Prostate gland (tissue), 2 donors: ENCODE results near the gene KPNA1.

Experiments
- CTCF ChIP-seq, 4 experiments: fragments of 200-600 bp in 2 of 4; fragments of 450-650 bp in 2 of 4; sonication (generic) in 2 of 4; IDR thresholded peaks; 1 replicate in 3 of 4; 2 replicates in 1 of 4; pipeline ENCODE4 v1.5.1; 2016 to 2019; ENCODE audit warnings: antibody characterized with exemption in 4 of 4, mild to moderate bottlenecking in 2 of 4, moderate library complexity in 2 of 4
- POLR2A ChIP-seq: fragments of 450-650 bp; IDR thresholded peaks from one replicate; pipeline ENCODE4 v1.6.1; 2016; ENCODE audit warnings: antibody characterized with exemption, mild to moderate bottlenecking
- POLR2AphosphoS5 ChIP-seq: sonication (generic); formaldehyde crosslinking; IDR thresholded peaks from one replicate; pipeline ENCODE4 v1.6.1; 2017; ENCODE audit warnings: antibody characterized with exemption

- TF ChIP-seq CTCF (IDR thresholded peaks at IDR 0.05), result no peak
- TF ChIP-seq POLR2AphosphoS5, result no peak
- no peak for TF ChIP-seq POLR2A
These were observed 140.7 kb downstream of the KPNA1 start for GRCh38 chr3:122374034-122374433.
